Esophagus squamous epithelium (tissue), 4 donors: ENCODE results near the gene GCLC.

ENCODE experiments used
- POLR2A ChIP-seq, 4 donors: fragments of 450-650 bp; IDR thresholded peaks; one replicate each; pipeline ENCODE4 v1.6.1; 2017; ENCODE audit warnings: antibody characterized with exemption in 4 of 4, mild to moderate bottlenecking in 4 of 4, moderate library complexity in 3 of 4
- TF ChIP-seq, protein P1 (sequence below), 6 experiments: fragments of 450-650 bp in 4 of 6; fragments of 200-600 bp in 2 of 6; sonication (generic) in 2 of 6; IDR thresholded peaks; one replicate each; pipeline ENCODE4 v1.5.1; 2016 to 2019; ENCODE audit warnings: antibody characterized with exemption in 6 of 6, mild to moderate bottlenecking in 4 of 6, moderate library complexity in 4 of 6

GRCh38 chr6:53583451-53583850 is 38.5 kb upstream of the GCLC start:
- TF ChIP-seq, protein P1, sequence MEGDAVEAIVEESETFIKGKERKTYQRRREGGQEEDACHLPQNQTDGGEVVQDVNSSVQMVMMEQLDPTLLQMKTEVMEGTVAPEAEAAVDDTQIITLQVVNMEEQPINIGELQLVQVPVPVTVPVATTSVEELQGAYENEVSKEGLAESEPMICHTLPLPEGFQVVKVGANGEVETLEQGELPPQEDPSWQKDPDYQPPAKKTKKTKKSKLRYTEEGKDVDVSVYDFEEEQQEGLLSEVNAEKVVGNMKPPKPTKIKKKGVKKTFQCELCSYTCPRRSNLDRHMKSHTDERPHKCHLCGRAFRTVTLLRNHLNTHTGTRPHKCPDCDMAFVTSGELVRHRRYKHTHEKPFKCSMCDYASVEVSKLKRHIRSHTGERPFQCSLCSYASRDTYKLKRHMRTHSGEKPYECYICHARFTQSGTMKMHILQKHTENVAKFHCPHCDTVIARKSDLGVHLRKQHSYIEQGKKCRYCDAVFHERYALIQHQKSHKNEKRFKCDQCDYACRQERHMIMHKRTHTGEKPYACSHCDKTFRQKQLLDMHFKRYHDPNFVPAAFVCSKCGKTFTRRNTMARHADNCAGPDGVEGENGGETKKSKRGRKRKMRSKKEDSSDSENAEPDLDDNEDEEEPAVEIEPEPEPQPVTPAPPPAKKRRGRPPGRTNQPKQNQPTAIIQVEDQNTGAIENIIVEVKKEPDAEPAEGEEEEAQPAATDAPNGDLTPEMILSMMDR (IDR thresholded peaks at IDR 0.05), result no peak
- no peak for TF ChIP-seq POLR2A (IDR thresholded peaks at IDR 0.05)
